Tibial artery (tissue), 4 donors: ENCODE results near the gene RRAD.
"Not testable (repeated sequence)": the region's sequence is repeated elsewhere in the genome, so short reads cannot be mapped to it uniquely, and the experiment has no call there.

Experiments
- DNase-seq, 2 donors: peaks; one replicate each; pipeline ENCODE4 v3.0.0-alpha.2; 2019
- H3K27ac ChIP-seq, 2 donors: fragments of 200-600 bp; sonication (generic) in 1 of 2; 1 replicate in 1 of 2; 2 replicates in 1 of 2; pipeline ENCODE4 v1.5.1; 2018 to 2019; ENCODE audit warnings: mild to moderate bottlenecking in 1 of 2
- H3K27me3 ChIP-seq, 2 donors: fragments of 200-600 bp; sonication (generic) in 1 of 2; one replicate each; pipeline versions ENCODE4 v1.5.1 to v1.6.0; 2016 to 2019
- H3K36me3 ChIP-seq, 3 donors: fragments of 200-600 bp; sonication (generic) in 2 of 3; one replicate each; pipeline ENCODE4 v1.5.1; 2016 to 2019; ENCODE audit warnings: mild to moderate bottlenecking in 2 of 3
- H3K4me1 ChIP-seq, 4 donors: fragments of 200-600 bp; sonication (generic) in 2 of 4; 1 replicate in 3 of 4; 2 replicates in 1 of 4; pipeline ENCODE4 v1.5.1; 2016 to 2019
- H3K4me3 ChIP-seq, 2 donors: fragments of 200-600 bp; sonication (generic) in 1 of 2; 1 replicate in 1 of 2; 2 replicates in 1 of 2; pipeline ENCODE4 v1.5.1; 2018 to 2019; ENCODE audit warnings: mild to moderate bottlenecking in 2 of 2
- H3K9me3 ChIP-seq, 3 donors: fragments of 200-600 bp; sonication (generic) in 1 of 3; one replicate each; pipeline ENCODE4 v1.5.1; 2016 to 2019
- CTCF ChIP-seq, 2 experiments: fragments of 200-600 bp in 1 of 2; fragments of 450-650 bp in 1 of 2; IDR thresholded peaks; one replicate each; pipeline ENCODE4 v1.5.1; 2017 to 2019; ENCODE audit warnings: antibody characterized with exemption in 2 of 2, mild to moderate bottlenecking in 1 of 2, moderate library complexity in 1 of 2
- intact Hi-C: fragments of 100-400 bp; cut with DNase I; formaldehyde crosslinking; loops from one replicate; pipeline ENCODE4 v1.15.0; 2023; ENCODE audit warnings: low total_unique reads

RRAD gene

GRCh38 chr16:66948134-66948836 is 22.9 kb upstream of the RRAD start:
- intact Hi-C loops, result no loop called here
- peak overlapping the region; percentile 12 to 40 for H3K27ac ChIP-seq

GRCh38 chr16:66947302-66948065 is 22.1 kb upstream of the RRAD start:
- DNase-seq, result peak; percentile 86 to 91
- H3K4me1 ChIP-seq, result peaks cover 0 to 17% (median 13%) of the 10 kb centered on the region in 4 donors
- no peaks in the 10 kb centered on the region for H3K27me3 ChIP-seq
- TF ChIP-seq CTCF (IDR thresholded peaks at IDR 0.05), result peak; percentile 81 to 92
- H3K27ac ChIP-seq, result peak overlapping the region in 1 of 2 donors; percentile 40
- no peaks in the 10 kb centered on the region for H3K9me3 ChIP-seq
- H3K36me3 ChIP-seq, result peaks cover 1 to 16% (median 14%) of the 10 kb centered on the region in 3 donors
- peak overlapping the region; percentile 53 to 54 for H3K4me3 ChIP-seq
- intact Hi-C loops, result no loop called here

More at GRCh38 chr16:66948134-66948836, 22.9 kb upstream of the RRAD start:
- peaks cover 0 to 8% (median 7%) of the 10 kb centered on the region in 3 donors for H3K36me3 ChIP-seq
- no peak for DNase-seq
- H3K4me1 ChIP-seq, result peaks cover 0 to 17% (median 13%) of the 10 kb centered on the region in 4 donors
- no peaks in the 10 kb centered on the region for H3K27me3 ChIP-seq
- TF ChIP-seq CTCF (IDR thresholded peaks at IDR 0.05), result no peak
- no peaks in the 10 kb centered on the region for H3K9me3 ChIP-seq
- peak overlapping the region; percentile 53 to 54 for H3K4me3 ChIP-seq

- no peak for DNase-seq
- intact Hi-C loops, result no loop called here
- Histone ChIP-seq H3K4me3 (no peak overlapping the region), H3K27ac (no peak overlapping the region), H3K36me3 (peaks cover 7 to 21% (median 19%) of the 10 kb centered on the region in 3 donors), H3K27me3 (no peaks in the 10 kb centered on the region), H3K4me1 (peaks cover 0 to 17% (median 13%) of the 10 kb centered on the region in 4 donors), H3K9me3 (no peaks in the 10 kb centered on the region)
- TF ChIP-seq CTCF (IDR thresholded peaks at IDR 0.05), result no peak
These were observed 21.6 kb upstream of the RRAD start for GRCh38 chr16:66946974-66947301.

GRCh38 chr16:66946541-66946940 is 21.2 kb upstream of the RRAD start:
- Histone ChIP-seq H3K9me3 (no peaks in the 10 kb centered on the region), H3K4me3 (no peak overlapping the region), H3K4me1 (peaks cover 0 to 17% (median 13%) of the 10 kb centered on the region in 4 donors), H3K27ac (no peak overlapping the region), H3K27me3 (no peaks in the 10 kb centered on the region), H3K36me3 (peaks cover 11 to 25% (median 23%) of the 10 kb centered on the region in 3 donors)
- no peak for DNase-seq
- intact Hi-C loops, result no loop called here
- TF ChIP-seq CTCF (IDR thresholded peaks at IDR 0.05), result no peak

- Histone ChIP-seq H3K4me1 (peaks cover 0 to 17% (median 13%) of the 10 kb centered on the region in 4 donors), H3K4me3 (no peak overlapping the region), H3K9me3 (no peaks in the 10 kb centered on the region), H3K27ac (no peak overlapping the region), H3K36me3 (peaks cover 17 to 31% (median 29%) of the 10 kb centered on the region in 3 donors), H3K27me3 (no peaks in the 10 kb centered on the region)
- intact Hi-C loops, result no loop called here
- no peak for TF ChIP-seq CTCF (IDR thresholded peaks at IDR 0.05)
- no peak for DNase-seq
These were observed 20.6 kb upstream of the RRAD start for GRCh38 chr16:66945939-66946338.

- H3K27me3 ChIP-seq, intact Hi-C loops: not testable (repeated sequence)
These were observed 19.6 kb upstream of the RRAD start for GRCh38 chr16:66944971-66945370.

More at GRCh38 chr16:66944971-66945370, 19.6 kb upstream of the RRAD start:
- DNase-seq, H3K27ac ChIP-seq, H3K9me3 ChIP-seq, H3K4me3 ChIP-seq: not testable (repeated sequence)
- H3K4me1 ChIP-seq, result peaks cover 0 to 17% (median 13%) of the 10 kb centered on the region in 4 donors
- peaks cover 25 to 41% (median 39%) of the 10 kb centered on the region in 3 donors for H3K36me3 ChIP-seq
